T-helper 22 cell (primary cell): ENCODE measurements around the gene AFG3L2.
"Not testable (repeated sequence)": the region's sequence is repeated elsewhere in the genome, so short reads cannot be mapped to it uniquely, and the experiment has no call there.

ENCODE experiments used
- DNase-seq: peaks from one replicate; pipeline ENCODE4 v3.0.0-alpha.2; 2020; ENCODE audit warnings: low read depth

The AFG3L2 gene

DNA sequence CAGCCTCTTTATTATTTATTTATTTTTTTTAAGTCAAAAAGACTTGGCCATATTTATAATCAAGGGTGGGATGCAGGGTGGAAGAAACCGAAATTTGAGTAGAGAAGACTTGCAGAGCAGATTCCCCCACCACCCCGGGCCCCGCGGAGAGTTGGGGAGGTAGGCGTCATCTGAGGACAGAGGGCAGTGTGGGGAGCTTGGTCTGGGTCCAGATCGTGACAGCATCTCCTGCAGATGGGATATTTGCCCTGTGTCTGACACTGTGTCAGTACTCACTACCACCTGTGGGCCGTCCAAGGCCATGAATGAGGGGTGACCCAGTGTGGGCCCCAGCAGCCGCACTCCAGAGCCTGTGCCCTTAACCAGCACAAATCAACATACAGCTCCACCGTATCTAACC lies 20.2 kb upstream of the AFG3L2 start:
- no peak for DNase-seq

GRCh38 chr18:12394428-12394827 lies 17.4 kb upstream of the AFG3L2 start:
- DNase-seq, result no peak

DNA sequence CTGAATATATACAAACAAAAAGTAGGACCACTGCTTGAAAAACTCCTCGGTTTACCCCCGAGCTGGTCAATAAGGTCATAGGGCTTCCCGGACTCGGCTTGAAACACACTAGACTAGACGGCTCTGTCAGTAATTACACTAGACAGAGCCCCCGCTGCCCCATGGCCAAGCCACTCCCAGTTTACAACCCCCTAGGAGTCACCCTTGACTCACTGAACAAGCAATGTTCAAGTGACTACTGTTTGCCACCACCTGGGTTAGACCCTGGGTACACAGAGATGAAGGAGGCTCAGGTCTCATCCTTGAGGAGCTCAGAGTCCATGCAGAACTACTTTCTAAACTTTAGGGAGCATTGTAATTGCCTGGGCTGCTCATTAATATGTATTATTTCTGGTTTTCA lies 17.0 kb upstream of the AFG3L2 start:
- DNase-seq, result no peak

GRCh38 chr18:12393510-12393909 lies 16.5 kb upstream of the AFG3L2 start:
- no peak for DNase-seq

GRCh38 chr18:12391487-12392165 lies 14.6 kb upstream of the AFG3L2 start:
- DNase-seq, result no peak

DNA sequence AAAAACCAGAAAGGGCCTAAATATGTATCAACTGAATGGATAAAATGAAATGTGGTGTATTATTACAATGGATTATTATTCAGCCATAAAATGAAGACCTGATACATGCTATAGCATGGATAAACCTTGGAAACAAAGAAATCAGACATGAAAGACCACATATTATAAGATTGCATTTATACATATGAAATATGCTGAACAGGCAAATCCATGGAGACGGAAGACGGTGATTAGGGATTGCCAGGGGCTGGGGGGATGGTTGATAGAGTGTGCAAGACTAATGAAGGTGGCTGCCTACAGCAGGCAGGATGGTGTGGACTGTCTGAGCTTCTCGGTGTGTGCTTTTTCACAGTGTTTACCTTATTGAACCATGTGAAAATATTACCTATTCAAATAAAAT lies 11.4 kb upstream of the AFG3L2 start:
- DNase-seq, result no peak

GRCh38 chr18:12384261-12384660 lies 7.2 kb upstream of the AFG3L2 start:
- no peak for DNase-seq

GRCh38 chr18:12383759-12384158 lies 6.7 kb upstream of the AFG3L2 start:
- DNase-seq, result not testable (repeated sequence)

DNA sequence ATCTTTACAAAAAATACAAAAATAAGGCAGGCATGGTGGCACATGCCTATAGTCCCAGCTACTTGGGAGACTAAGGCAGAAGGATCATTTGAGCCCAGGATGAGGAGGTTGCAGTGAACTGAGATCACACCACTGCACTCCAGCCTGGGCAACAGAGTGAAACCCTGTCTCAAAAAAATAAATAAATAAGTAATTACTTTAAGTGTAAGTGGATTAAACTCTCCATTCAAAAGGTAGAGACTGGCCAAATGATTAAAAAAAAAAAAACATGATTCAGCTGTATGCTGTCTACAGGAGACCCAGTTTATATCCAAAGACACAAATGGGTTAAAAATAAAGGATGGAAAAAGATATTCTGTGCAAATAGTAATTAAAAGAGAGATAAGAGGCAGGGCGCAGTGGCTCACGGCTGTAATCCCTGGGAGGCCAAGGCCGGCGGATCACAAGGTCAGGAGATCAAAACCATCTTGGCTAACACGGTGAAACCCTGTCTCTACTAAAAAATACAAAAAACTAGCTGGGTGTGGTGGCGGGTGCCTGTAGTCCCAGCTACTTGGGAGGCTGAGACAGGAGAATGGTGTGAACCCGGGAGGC lies 5.3 kb upstream of the AFG3L2 start:
- not testable (repeated sequence) for DNase-seq

DNA sequence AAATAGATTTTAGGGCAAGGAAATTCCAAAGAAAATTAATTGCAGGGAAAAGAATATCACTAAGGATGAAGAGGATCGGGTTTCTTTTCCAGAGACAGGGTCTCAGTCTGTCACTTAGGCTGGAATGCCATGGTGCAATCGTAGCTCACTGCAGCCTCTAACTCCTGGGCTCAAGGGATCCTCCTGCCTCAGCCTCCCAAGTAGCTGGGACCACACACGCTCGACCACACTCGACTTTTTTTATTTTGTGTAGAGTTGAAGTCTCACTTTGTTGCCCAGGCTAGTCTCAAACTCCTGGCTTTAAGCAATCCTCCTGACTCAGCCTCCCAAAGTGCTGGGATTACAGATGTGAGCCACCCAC lies 1.2 kb upstream of the AFG3L2 start:
- not testable (repeated sequence) for DNase-seq

DNA sequence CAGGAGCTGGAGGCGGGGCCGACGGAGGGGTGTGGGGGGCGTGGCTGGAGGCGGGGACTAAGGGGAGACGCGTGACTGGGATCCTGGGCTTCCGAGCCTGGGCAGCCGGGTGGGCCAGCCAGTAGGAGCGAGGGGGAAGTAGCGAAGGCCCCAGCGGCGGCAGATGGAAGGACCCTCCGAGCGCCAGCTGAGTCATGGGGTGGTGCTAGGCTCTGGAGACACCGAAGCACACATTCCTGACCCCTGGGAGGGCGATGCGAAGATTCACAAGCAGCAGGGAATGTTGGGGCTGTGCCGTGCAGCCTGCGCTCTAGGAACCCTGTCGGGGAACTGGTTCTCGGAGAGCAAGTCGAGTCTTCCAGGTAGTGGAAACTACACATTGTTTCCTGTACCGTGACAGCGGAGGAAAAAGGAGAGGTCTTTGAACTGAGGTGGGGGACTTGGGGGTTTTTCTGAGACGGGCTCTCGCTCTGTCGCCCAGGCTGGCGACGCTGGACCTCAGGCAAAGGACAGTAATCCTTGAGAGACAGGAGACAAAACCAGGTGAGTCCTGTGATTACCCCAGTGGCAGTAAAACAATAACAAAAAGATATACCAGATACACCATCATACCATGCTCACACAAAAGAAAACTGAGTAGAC lies 650 bp upstream of the AFG3L2 start:
- no peak for DNase-seq

DNA sequence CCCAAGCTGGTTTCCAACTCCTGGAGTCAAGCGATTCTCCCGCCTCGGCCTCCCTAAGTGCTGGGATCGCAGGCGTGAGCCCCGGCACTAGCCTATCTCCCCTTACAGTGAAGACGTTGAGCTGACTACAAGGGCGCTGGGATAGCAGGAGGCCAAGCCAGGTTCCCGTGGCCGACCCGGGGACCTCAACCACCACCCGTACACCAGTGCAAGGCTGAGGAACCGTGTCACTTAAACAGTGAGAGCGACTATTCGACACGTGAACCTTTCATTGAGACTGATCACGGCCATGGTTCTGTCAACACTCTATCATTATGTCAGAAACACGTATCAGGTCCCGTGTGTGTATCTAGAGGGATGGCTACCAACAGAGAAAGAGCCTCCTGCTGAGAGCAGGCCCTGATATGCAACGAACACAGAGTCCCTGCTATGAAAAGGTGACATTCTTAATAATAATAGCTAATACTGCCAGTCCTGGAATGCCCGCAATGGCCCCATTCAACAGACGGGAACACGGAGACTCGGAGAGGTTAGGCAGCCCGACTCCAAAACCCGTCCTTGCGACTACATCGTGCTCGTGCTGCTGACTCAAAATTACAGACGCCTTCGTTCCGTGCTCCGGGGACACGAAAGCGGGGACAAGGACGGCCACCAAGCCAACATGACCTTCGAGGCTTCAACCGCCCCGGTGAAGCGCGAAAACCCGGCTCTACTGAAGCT lies 833 bp downstream of the AFG3L2 start:
- no peak for DNase-seq

GRCh38 chr18:12374401-12374800 lies 2.6 kb downstream of the AFG3L2 start:
- DNase-seq, result no peak

DNA sequence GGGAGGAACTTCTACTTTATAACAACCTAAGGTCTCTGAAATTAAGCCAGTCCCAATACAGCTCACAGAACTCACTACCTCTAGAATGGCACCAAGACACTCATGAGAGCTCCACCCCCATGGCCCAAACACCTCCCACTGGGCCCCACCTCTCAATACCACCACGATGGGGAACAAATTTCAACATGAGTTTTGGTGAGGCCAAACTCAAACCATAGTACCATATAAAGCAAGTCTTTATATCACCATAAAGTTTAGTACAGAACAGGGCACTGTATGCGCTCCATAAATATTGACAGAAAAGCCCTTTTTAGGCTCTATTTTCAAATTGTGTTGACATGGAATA lies 3.3 kb downstream of the AFG3L2 start:
- no peak for DNase-seq

- no peak for DNase-seq
Measured at GRCh38 chr18:12373116-12373770, 3.8 kb downstream of the AFG3L2 start.

GRCh38 chr18:12372406-12372805 lies 4.6 kb downstream of the AFG3L2 start:
- no peak for DNase-seq

DNA sequence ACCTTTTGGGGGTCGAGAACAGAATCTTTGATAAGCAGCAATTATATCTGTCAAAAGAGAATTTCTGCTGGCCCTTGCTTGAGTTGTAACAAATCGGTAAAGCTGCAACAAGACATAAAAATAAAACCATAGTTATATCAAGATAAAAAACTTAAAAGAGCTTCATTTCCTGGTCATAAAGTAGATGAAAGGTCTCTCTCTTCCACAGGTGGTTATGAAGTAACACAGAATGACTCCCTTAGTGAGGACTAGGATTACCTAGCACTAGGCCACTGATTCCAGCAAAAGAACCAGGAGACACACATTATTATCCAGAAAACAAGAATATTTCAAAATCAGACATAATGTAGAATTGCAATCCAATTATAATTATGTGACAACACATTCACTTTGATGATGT lies 5.4 kb downstream of the AFG3L2 start:
- no peak for DNase-seq

- no peak for DNase-seq
Measured at GRCh38 chr18:12369211-12369610, 7.8 kb downstream of the AFG3L2 start.

DNA sequence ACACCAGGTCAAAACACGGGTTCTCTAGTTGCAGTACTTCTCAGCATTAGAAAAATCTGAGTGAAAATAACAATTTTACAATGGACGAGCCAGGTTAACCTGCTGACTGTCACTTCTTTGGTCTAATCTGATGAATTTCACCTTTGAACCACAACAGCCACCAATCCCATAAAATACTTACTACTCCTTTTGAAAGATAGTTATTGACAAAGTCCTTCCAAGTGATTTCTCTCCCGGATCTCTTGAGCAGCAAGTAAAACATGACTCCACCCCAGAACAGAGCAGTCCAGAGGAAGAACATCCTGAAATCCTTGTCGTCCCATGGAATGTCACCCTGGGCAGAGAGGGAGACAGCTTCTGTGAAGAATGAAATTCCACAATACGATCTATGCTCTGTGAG lies 10.2 kb downstream of the AFG3L2 start:
- no peak for DNase-seq

DNA sequence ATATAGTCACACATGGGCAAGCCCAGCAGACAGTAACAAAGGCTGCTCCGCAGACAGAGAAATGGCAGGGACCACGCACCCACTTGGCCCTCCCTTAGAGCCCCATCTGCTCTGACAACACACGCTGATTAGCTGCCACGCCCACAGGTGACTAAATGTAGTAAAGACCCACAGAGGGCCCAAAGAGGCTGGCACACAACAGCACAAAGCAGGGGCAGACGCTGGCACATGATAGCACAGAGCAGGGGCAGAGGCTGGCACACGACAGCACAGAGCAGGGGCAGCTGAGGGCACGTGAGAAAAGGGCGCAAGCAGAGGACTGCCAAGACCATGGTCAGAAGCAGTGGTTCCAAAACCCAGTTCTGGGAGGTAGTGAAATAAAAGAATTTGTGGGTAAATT lies 10.6 kb downstream of the AFG3L2 start:
- DNase-seq, result no peak

- DNase-seq, result no peak
Measured at GRCh38 chr18:12362473-12363174, 14.4 kb downstream of the AFG3L2 start.

GRCh38 chr18:12361770-12362378 lies 15.2 kb downstream of the AFG3L2 start:
- no peak for DNase-seq
